KMS-11 (cell line): ENCODE data around the gene MSH3.

ENCODE experiments used
- H2AFZ ChIP-seq: fragments of 200-600 bp; sonication (generic); 2 replicates; pipeline ENCODE4 v1.6.1; 2016; ENCODE audit warnings: antibody characterized with exemption, mixed run types, low read depth
- H3K27ac ChIP-seq: fragments of 200-600 bp; sonication (generic); 2 replicates; pipeline ENCODE4 v1.6.1; 2016; ENCODE audit warnings: mild to moderate bottlenecking, mixed run types
- H3K27me3 ChIP-seq: fragments of 200-600 bp; sonication (generic); 2 replicates; pipeline ENCODE4 v1.6.1; 2017; ENCODE audit warnings: mild to moderate bottlenecking, low read depth, mixed run types, moderate library complexity; ENCODE audit not compliant: insufficient read depth
- H3K36me3 ChIP-seq: fragments of 200-600 bp; sonication (generic); 2 replicates; pipeline ENCODE4 v1.6.1; 2017; ENCODE audit warnings: mild to moderate bottlenecking, mixed run types; ENCODE audit not compliant: insufficient read depth
- H3K4me1 ChIP-seq: fragments of 200-600 bp; sonication (generic); 2 replicates; pipeline ENCODE4 v1.6.1; 2016; ENCODE audit warnings: mild to moderate bottlenecking, low read depth, mixed run types; ENCODE audit not compliant: poor library complexity, severe bottlenecking
- H3K4me2 ChIP-seq: fragments of 200-600 bp; sonication (generic); 2 replicates; pipeline ENCODE4 v1.7.0; 2016; ENCODE audit warnings: mild to moderate bottlenecking, mixed run types
- H3K4me3 ChIP-seq: fragments of 200-600 bp; sonication (generic); IDR thresholded peaks from 2 replicates; pipeline ENCODE4 v1.6.1; 2017; ENCODE audit warnings: low read depth, low read length, mixed read lengths; ENCODE audit not compliant: insufficient read depth
- H3K79me2 ChIP-seq: fragments of 200-600 bp; sonication (generic); 2 replicates; pipeline ENCODE4 v1.6.1; 2016; ENCODE audit warnings: low read depth, mixed run types; ENCODE audit not compliant: insufficient read depth
- H3K9ac ChIP-seq: fragments of 200-600 bp; sonication (generic); 2 replicates; pipeline ENCODE4 v1.6.1; 2016; ENCODE audit warnings: mild to moderate bottlenecking, mixed run types
- H4K20me1 ChIP-seq: fragments of 200-600 bp; sonication (generic); 2 replicates; pipeline ENCODE4 v1.6.1; 2016; ENCODE audit warnings: mild to moderate bottlenecking, mixed run types; ENCODE audit not compliant: insufficient read depth
- CTCF ChIP-seq: fragments of 200-600 bp; sonication (generic); conservative IDR thresholded peaks from 2 replicates; pipeline ENCODE4 v1.6.1; 2017; ENCODE audit warnings: low read depth, mild to moderate bottlenecking, antibody characterized with exemption, low read length, moderate library complexity, mixed read lengths

Gene MSH3

GRCh38 chr5:80764786-80765185, 110.3 kb downstream of the MSH3 start:
- Histone ChIP-seq H3K9ac (no peak overlapping the region), H3K4me2 (no peak overlapping the region), H4K20me1 (no peaks in the 10 kb centered on the region), H3K79me2 (no peaks in the 10 kb centered on the region), H3K4me3 (no peak overlapping the region), H3K27me3 (no peaks in the 10 kb centered on the region), H3K36me3 (no peaks in the 10 kb centered on the region), H2AFZ (no peak overlapping the region), H3K4me1 (no peaks in the 10 kb centered on the region), H3K27ac (no peak overlapping the region)
- TF ChIP-seq CTCF, result no peak

GRCh38 chr5:80777347-80778287, 123.2 kb downstream of the MSH3 start:
- TF ChIP-seq CTCF, result no peak
- no peak overlapping the region for H2AFZ ChIP-seq
- H3K4me3 ChIP-seq, result no peak overlapping the region
- H3K9ac ChIP-seq, result no peak overlapping the region
- H3K4me1 ChIP-seq, result no peaks in the 10 kb centered on the region
- H3K79me2 ChIP-seq, result no peaks in the 10 kb centered on the region
- H3K27ac ChIP-seq, result no peak overlapping the region
- H3K4me2 ChIP-seq, result no peak overlapping the region
- no peaks in the 10 kb centered on the region for H4K20me1 ChIP-seq
- no peaks in the 10 kb centered on the region for H3K36me3 ChIP-seq
- no peaks in the 10 kb centered on the region for H3K27me3 ChIP-seq

GRCh38 chr5:80780024-80780423, 125.6 kb downstream of the MSH3 start:
- no peaks in the 10 kb centered on the region for H3K4me1 ChIP-seq
- no peak overlapping the region for H3K27ac ChIP-seq
- H3K4me2 ChIP-seq, result no peak overlapping the region
- H4K20me1 ChIP-seq, result no peaks in the 10 kb centered on the region
- TF ChIP-seq CTCF, result no peak
- H3K4me3 ChIP-seq, result no peak overlapping the region
- no peak overlapping the region for H2AFZ ChIP-seq
- no peak overlapping the region for H3K9ac ChIP-seq
- H3K27me3 ChIP-seq, result no peaks in the 10 kb centered on the region
- H3K79me2 ChIP-seq, result no peaks in the 10 kb centered on the region
- H3K36me3 ChIP-seq, result no peaks in the 10 kb centered on the region

GRCh38 chr5:80780761-80781285, 126.4 kb downstream of the MSH3 start:
- no peak overlapping the region for H3K9ac ChIP-seq
- no peaks in the 10 kb centered on the region for H3K79me2 ChIP-seq
- H3K36me3 ChIP-seq, result no peaks in the 10 kb centered on the region
- no peaks in the 10 kb centered on the region for H4K20me1 ChIP-seq
- no peaks in the 10 kb centered on the region for H3K27me3 ChIP-seq
- no peak overlapping the region for H3K27ac ChIP-seq
- no peak for TF ChIP-seq CTCF
- H2AFZ ChIP-seq, result no peak overlapping the region
- H3K4me2 ChIP-seq, result no peak overlapping the region
- no peaks in the 10 kb centered on the region for H3K4me1 ChIP-seq
- H3K4me3 ChIP-seq, result no peak overlapping the region
